Spleen (tissue), 11 donors: ENCODE measurements around the gene SNIP1. TPM values are rescaled to one million over a fixed set of nuclear protein-coding genes. Genes with fewer than 3 reads are reported as not detected.

Experiments used
- DNase-seq: peaks from one replicate; pipeline ENCODE4 v3.0.0-alpha.2; 2020
- H3K27ac ChIP-seq, 8 donors: fragments of 200-600 bp; sonication (generic) in 7 of 8; 1 replicate in 4 of 8; 2 replicates in 4 of 8; pipeline versions ENCODE4 v1.5.0 to v1.8.0; 2016 to 2021; ENCODE audit warnings: inconsistent platforms in 4 of 8, mild to moderate bottlenecking in 4 of 8, moderate library complexity in 1 of 8
- H3K27me3 ChIP-seq, 7 donors: fragments of 200-600 bp; sonication (generic) in 6 of 7; replicated peaks in 1 of 7; 1 replicate in 4 of 7; 2 replicates in 3 of 7; pipeline versions ENCODE4 v1.5.0 to v1.8.0; 2016 to 2021; ENCODE audit warnings: inconsistent platforms in 3 of 7, mild to moderate bottlenecking in 1 of 7
- H3K36me3 ChIP-seq, 6 donors: fragments of 200-600 bp; sonication (generic) in 5 of 6; 1 replicate in 4 of 6; 2 replicates in 2 of 6; pipeline versions ENCODE4 v1.5.0 to v1.8.0; 2016 to 2021; ENCODE audit warnings: inconsistent platforms in 2 of 6
- H3K4me1 ChIP-seq, 6 donors: fragments of 200-600 bp; sonication (generic) in 5 of 6; 1 replicate in 3 of 6; 2 replicates in 3 of 6; pipeline versions ENCODE4 v1.5.0 to v1.8.0; 2016 to 2021; ENCODE audit warnings: inconsistent platforms in 3 of 6
- H3K4me3 ChIP-seq, 8 donors: fragments of 200-600 bp; sonication (generic) in 7 of 8; 1 replicate in 4 of 8; 2 replicates in 4 of 8; pipeline versions ENCODE4 v1.5.0 to v1.8.0; 2016 to 2021; ENCODE audit warnings: inconsistent platforms in 4 of 8, mild to moderate bottlenecking in 4 of 8, moderate library complexity in 2 of 8
- H3K9me3 ChIP-seq, 8 donors: fragments of 200-600 bp; sonication (generic) in 7 of 8; 1 replicate in 4 of 8; 2 replicates in 4 of 8; pipeline versions ENCODE4 v1.5.0 to v1.8.0; 2016 to 2021; ENCODE audit warnings: inconsistent platforms in 4 of 8
- POLR2A ChIP-seq, 3 donors: fragments of 450-650 bp; IDR thresholded peaks; one replicate each; pipeline ENCODE4 v1.5.1; 2017; ENCODE audit warnings: antibody characterized with exemption in 3 of 3, mild to moderate bottlenecking in 1 of 3
- POLR2AphosphoS5 ChIP-seq, 3 donors: sonication (generic); formaldehyde crosslinking; IDR thresholded peaks; one replicate each; pipeline ENCODE4 v1.5.1; 2017; ENCODE audit warnings: antibody characterized with exemption in 3 of 3
- WGBS, 5 donors: extraction: QIAGEN DNeasy Blood & Tissue Kit in 3 of 5; methylation state at CpG; one replicate each; pipeline versions ENCODE4 v1.1.5 to v1.1.7; 2013 to 2018; 5-methylcytosine and 5-hydroxymethylcytosine counted together
- intact Hi-C: fragments of 100-400 bp; cut with DNase I; formaldehyde crosslinking; loops from one replicate; pipeline ENCODE4 v1.15.0; 2023; ENCODE audit warnings: low total_unique reads
- microRNA-seq, 3 donors: library from miRNA; unstranded; fragments of <30 nt; microRNA quantifications; one replicate each; pipeline versions ENCODE4 to v1.1.0, GENCODE V29; 2019 to 2020
- polyA plus RNA-seq, 3 donors: library from polyadenylated mRNA; stranded (reverse); fragments of 200-250 nt; gene quantifications; one replicate each; pipeline ENCODE4 v1.2.1, GENCODE V29; 2013
- small RNA-seq, 4 donors: library from RNA; depleted of rRNA; stranded (forward); fragments of <200 nt; gene quantifications; one replicate each; pipeline ENCODE3, GENCODE V24; 2016
- total RNA-seq, 7 donors: library from RNA; depleted of rRNA in 3 of 7; stranded (reverse); fragments of >200 nt in 3 of 7; fragmentation: NEBNext Ultra II Directional in 4 of 7; extraction: Animal tissue kit (Norgen Biotek cat#: 25700) in 4 of 7; gene quantifications; one replicate each; pipeline versions ENCODE4 v1.1.0 to v1.2.1, GENCODE V29; 2016 to 2021
- TF ChIP-seq, protein P1 (sequence below), 11 experiments: fragments of 200-600 bp in 7 of 11; fragments of 450-650 bp in 4 of 11; sonication (generic) in 4 of 11; IDR thresholded peaks in 8 of 11; conservative IDR thresholded peaks in 3 of 11; 1 replicate in 7 of 11; 2 replicates in 4 of 11; pipeline versions ENCODE4 v1.4.0 to v1.8.0; 2016 to 2021; ENCODE audit warnings: antibody characterized with exemption in 11 of 11, inconsistent platforms in 4 of 11, mild to moderate bottlenecking in 1 of 11
- donor health status: healthy with polysubstance abuse.
- donor health status: DM: no; HTN: no; CAD: no; lungs with moderate emphysema.
- donor health status: DM: no; HTN: no; CAD: no.
- donor health status: Bipolar disorder and iron deficiency.
- donor health status: healthy.
- donor health status: DM: no; HTN: no; CAD: no.
- donor health status: DM: yes; HTN: yes; CAD: no.

SNIP1 gene
- total and polyA plus RNA-seq, 10 donors: 4.3 to 26.6 (median 20.3) TPM

DNA sequence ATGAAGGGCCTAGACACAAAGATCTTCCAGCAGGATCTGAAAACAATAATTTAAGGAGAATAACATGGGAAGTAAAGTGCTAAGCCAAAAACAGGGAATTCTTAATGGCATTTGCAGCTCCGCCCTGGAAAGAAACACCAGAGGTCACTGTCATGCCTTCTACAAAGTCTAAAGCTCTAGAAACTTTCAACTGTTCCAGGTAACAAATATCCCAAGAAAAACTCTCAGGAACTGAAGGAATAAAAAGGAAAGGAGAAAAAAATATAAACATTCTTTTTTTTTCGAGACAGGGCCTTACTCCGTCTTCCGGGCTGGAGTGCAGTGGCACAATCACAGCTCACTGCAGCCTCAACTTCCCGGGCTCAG lies 66.5 kb downstream of the SNIP1 start:
- TF ChIP-seq, protein P1, sequence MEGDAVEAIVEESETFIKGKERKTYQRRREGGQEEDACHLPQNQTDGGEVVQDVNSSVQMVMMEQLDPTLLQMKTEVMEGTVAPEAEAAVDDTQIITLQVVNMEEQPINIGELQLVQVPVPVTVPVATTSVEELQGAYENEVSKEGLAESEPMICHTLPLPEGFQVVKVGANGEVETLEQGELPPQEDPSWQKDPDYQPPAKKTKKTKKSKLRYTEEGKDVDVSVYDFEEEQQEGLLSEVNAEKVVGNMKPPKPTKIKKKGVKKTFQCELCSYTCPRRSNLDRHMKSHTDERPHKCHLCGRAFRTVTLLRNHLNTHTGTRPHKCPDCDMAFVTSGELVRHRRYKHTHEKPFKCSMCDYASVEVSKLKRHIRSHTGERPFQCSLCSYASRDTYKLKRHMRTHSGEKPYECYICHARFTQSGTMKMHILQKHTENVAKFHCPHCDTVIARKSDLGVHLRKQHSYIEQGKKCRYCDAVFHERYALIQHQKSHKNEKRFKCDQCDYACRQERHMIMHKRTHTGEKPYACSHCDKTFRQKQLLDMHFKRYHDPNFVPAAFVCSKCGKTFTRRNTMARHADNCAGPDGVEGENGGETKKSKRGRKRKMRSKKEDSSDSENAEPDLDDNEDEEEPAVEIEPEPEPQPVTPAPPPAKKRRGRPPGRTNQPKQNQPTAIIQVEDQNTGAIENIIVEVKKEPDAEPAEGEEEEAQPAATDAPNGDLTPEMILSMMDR (IDR thresholded peaks at IDR 0.05 in 8 of 11, conservative IDR thresholded peaks at IDR 0.05 in 3 of 11): peak in 7 of 11 experiments; percentile 15 to 66 (median 44)
- TF ChIP-seq POLR2A (IDR thresholded peaks at IDR 0.05): no peak
- H3K27me3 ChIP-seq: no peaks in the 10 kb centered on the region
- DNase-seq: no peak
- H3K4me1 ChIP-seq: peaks cover 36 to 59% (median 52%) of the 10 kb centered on the region in 6 donors
- H3K27ac ChIP-seq: peak overlapping the region in 7 of 8 donors; percentile 67 to 98 (median 78)
- intact Hi-C loops: loop anchor here (2.0 kb wide), 1 partner anchor 33 kb away; no protein-coding TSS in a partner anchor
- no peak overlapping the region for H3K4me3 ChIP-seq
- WGBS, 5 donors: 76 to 87% (median 84%) methylated on average over 5 of the region's 5 CpGs
- no peaks in the 10 kb centered on the region for H3K9me3 ChIP-seq
- H3K36me3 ChIP-seq: peaks cover 0 to 75% (median 42%) of the 10 kb centered on the region in 6 donors

DNA sequence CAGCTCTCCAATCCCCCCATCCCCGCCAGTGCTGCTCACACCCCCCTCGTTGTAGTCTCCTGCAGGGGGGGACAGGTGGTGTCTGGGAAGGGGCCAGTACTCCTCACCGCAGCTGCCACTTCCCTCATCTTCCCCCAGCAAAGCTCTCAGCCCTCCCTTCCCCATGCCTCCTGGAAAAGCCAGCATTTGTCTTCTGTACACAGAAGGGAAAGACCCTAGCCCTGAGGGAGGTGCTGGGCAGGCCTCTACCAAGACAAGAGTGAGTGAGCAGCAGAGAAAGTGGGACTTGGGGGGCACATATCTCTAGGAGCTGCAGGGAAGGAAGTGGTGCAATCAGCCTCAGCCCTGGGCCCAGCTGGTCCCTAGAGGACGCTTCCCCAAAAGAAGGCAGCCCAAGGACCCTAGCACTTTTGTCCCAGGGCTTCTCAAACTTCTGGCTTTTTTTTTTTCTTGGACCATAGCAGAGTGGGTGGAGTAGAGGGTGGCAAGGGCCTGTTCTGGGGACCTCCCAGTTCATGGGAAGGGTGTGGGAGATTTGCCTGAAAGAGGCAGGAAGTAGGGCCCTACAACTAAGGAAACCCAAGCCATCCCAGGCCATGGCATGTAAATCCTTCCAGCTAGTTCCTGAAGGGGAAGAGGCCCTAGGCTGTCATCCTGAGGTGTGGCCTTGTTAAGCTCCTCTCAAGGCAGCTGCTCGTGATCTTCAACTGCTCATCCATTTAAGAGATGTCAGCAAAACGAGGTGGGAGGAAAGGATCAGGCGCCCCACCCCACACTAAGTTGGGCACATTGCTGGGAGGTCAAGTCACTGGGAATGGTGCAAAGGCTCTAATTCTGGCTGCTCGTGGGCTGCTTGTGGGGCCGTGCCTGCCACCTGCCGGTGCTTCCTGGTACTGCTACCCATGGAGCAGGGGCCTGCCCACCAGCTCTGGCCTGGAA lies 67.1 kb downstream of the SNIP1 start:
- Histone ChIP-seq H3K27ac (peak overlapping the region; percentile 54 to 98 (median 76)), H3K27me3 (no peaks in the 10 kb centered on the region), H3K4me1 (peaks cover 36 to 66% (median 55%) of the 10 kb centered on the region in 6 donors), H3K9me3 (no peaks in the 10 kb centered on the region), H3K36me3 (peaks cover 0 to 75% (median 45%) of the 10 kb centered on the region in 6 donors), H3K4me3 (no peak overlapping the region)
- 5 to 12% (median 7%) methylated on average over 6 to 10 of the region's 10 CpGs for WGBS, 5 donors
- DNase-seq: peak; percentile 93
- TF ChIP-seq, protein P1 (IDR thresholded peaks at IDR 0.05 in 8 of 11, conservative IDR thresholded peaks at IDR 0.05 in 3 of 11): peak; percentile 96 to 99 (median 99)
- TF ChIP-seq POLR2A (IDR thresholded peaks at IDR 0.05) (no peak), POLR2AphosphoS5 (IDR thresholded peaks at IDR 0.05) (peak; percentile 59 to 73 (median 73))
- intact Hi-C loops: loop anchor here (2.0 kb wide), 1 partner anchor 32 kb away; no protein-coding TSS in a partner anchor

DNA sequence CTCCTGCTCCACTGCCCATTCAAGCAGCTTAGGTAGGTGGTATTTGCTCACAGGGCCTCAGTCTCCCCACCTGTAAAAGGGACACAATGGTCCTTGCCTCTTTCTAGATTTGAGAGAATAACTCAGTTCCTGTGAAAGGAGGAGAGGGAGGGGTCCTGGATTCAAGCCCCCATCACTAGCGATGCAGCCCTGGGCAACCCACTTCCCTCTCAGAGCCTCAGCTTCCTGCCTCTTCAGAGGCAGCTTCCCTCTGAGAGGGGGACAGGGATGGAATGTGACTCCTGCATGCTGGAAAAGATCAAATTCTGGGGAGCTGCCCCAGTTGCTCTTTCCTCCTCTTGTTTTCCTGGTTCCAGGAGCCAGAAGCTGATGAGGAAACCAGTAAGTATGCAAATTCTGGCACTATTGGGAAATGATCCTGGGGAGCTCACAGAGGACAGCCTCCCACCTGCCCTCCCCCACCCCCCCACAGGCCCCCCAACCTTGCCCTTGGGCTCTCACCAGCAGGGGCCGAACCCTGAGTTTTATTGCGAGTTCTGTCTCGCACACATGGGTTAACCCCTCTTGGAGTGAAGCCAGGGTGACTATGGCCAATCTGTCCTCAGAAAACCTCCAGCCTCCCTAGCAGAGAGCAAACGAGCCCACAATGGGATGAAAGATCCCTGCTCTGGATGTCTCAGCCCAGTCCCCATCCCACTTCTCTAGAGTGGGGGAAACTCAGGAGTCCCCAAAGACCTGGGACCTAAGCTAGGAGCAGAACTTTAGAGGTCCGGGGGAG lies 68.0 kb downstream of the SNIP1 start:
- Histone ChIP-seq H3K36me3 (peaks cover 0 to 75% (median 48%) of the 10 kb centered on the region in 6 donors), H3K4me1 (peaks cover 36 to 74% (median 61%) of the 10 kb centered on the region in 6 donors), H3K9me3 (no peaks in the 10 kb centered on the region), H3K27ac (peak overlapping the region; percentile 29 to 98 (median 76)), H3K27me3 (no peaks in the 10 kb centered on the region), H3K4me3 (no peak overlapping the region)
- TF ChIP-seq POLR2A (IDR thresholded peaks at IDR 0.05): no peak
- no peak for TF ChIP-seq POLR2AphosphoS5 (IDR thresholded peaks at IDR 0.05)
- TF ChIP-seq, protein P1 (IDR thresholded peaks at IDR 0.05 in 8 of 11, conservative IDR thresholded peaks at IDR 0.05 in 3 of 11): no peak
- 22 to 48% (median 33%) methylated on average over 5 to 6 of the region's 6 CpGs for WGBS, 5 donors
- DNase-seq: no peak
- intact Hi-C loops: loop anchor here (2.0 kb wide), 1 partner anchor 31 kb away; no protein-coding TSS in a partner anchor

Small RNA genes lying within 50 kb of the gene (microRNA-seq; reads per million reads assigned to microRNA genes)
- 0 to 0.36 (median 0) reads per million in 3 donors for gene MIR5581

Small RNA genes lying within 50 kb of the gene (small RNA-seq; reads per million reads assigned to genes)
- gene AL034379.1 (0 reads per million in 4 donors), gene MIR5581 (0 to 0.08 (median 0) reads per million in 4 donors)

Other genes starting within 250 kb of the SNIP1 start
- 10 to 100 TPM; 18.0 to 33.1 (median 21.3) TPM for gene ZC3H12A, start 79.7 kb downstream of the SNIP1 start, total RNA-seq
- 10 to 100 TPM in 2 of 3 donors, 1 to 10 TPM in 1; 9.7 to 12.8 (median 11.3) TPM for gene ZC3H12A, start 79.7 kb downstream of the SNIP1 start, polyA plus RNA-seq
- 10 to 100 TPM; 39.5 to 69.0 (median 51.1) TPM for gene MEAF6, start 39.5 kb downstream of the SNIP1 start, total RNA-seq
- gene MEAF6, start 39.5 kb downstream of the SNIP1 start, polyA plus RNA-seq: 10 to 100 TPM; 56.5 to 59.8 (median 57.7) TPM
- gene DNALI1, start 2.6 kb upstream of the SNIP1 start, total RNA-seq: 1 to 10 TPM in 6 of 7 donors, under 1 TPM in 1; 0.98 to 2.6 (median 1.7) TPM
- gene DNALI1, start 2.6 kb upstream of the SNIP1 start, polyA plus RNA-seq: 1 to 10 TPM; 1.2 to 2.2 (median 1.5) TPM
- gene GNL2, start 41.6 kb upstream of the SNIP1 start, total RNA-seq: 10 to 100 TPM; 28.9 to 58.0 (median 34.8) TPM
- 10 to 100 TPM; 31.8 to 49.2 (median 41.8) TPM for gene GNL2, start 41.6 kb upstream of the SNIP1 start, polyA plus RNA-seq
- 1 to 10 TPM in 1 of 7 donors, under 1 TPM in 5, not detected in 1; 0.37 to 1.0 (median 0.53) TPM for gene RSPO1, start 80.6 kb upstream of the SNIP1 start, total RNA-seq
- gene RSPO1, start 80.6 kb upstream of the SNIP1 start, polyA plus RNA-seq: under 1 TPM; 0.20 to 0.50 (median 0.48) TPM
- 1 to 10 TPM; 1.2 to 8.2 (median 4.3) TPM for gene CDCA8, start 138.2 kb upstream of the SNIP1 start, total RNA-seq
- 1 to 10 TPM; 1.5 to 7.7 (median 3.9) TPM for gene CDCA8, start 138.2 kb upstream of the SNIP1 start, polyA plus RNA-seq
- under 1 TPM in 4 of 7 donors, not detected in 3; 0.07 to 0.43 (median 0.26) TPM for gene EPHA10, start 210.8 kb upstream of the SNIP1 start, total RNA-seq
- under 1 TPM; 0.02 to 0.10 (median 0.02) TPM for gene EPHA10, start 210.8 kb upstream of the SNIP1 start, polyA plus RNA-seq
- 1 to 10 TPM; 1.8 to 9.2 (median 3.1) TPM for gene MANEAL, start 239.6 kb upstream of the SNIP1 start, total RNA-seq
- 1 to 10 TPM; 1.4 to 2.3 (median 1.8) TPM for gene MANEAL, start 239.6 kb upstream of the SNIP1 start, polyA plus RNA-seq